Measurements from ENCODE around the gene PPP1R16B.

GRCh38 chr20:38759106-38759505, 46.4 kb upstream of the PPP1R16B start:
- no peak for TF ChIP-seq POLR2AphosphoS5 (IDR thresholded peaks at IDR 0.05)
- no peak for TF ChIP-seq EZH2 (IDR thresholded peaks at IDR 0.05; ENCODE audit: borderline replicate concordance, insufficient read depth, low read length, poor library complexity, severe bottlenecking)
